Activated T-cell treated with anti-CD3 and anti-CD28 coated beads for 48 hours (primary cell): ENCODE data around the gene TMED1.

Experiments used
- DNase-seq: peaks from one replicate; pipeline ENCODE4 v3.0.0-alpha.2; 2020; ENCODE audit warnings: low read depth

Gene TMED1

GRCh38 chr19:10831987-10832938 is 3.7 kb downstream of the TMED1 start:
- no peak for DNase-seq

GRCh38 chr19:10830931-10831779 is 4.9 kb downstream of the TMED1 start:
- no peak for DNase-seq

GRCh38 chr19:10830370-10830769 is 5.6 kb downstream of the TMED1 start:
- no peak for DNase-seq

- DNase-seq = no peak
Measured at GRCh38 chr19:10829967-10830366, 6.0 kb downstream of the TMED1 start.

GRCh38 chr19:10828981-10829821 is 6.8 kb downstream of the TMED1 start:
- no peak for DNase-seq

- DNase-seq = no peak
Measured at GRCh38 chr19:10826846-10827245, 9.2 kb downstream of the TMED1 start.

- no peak for DNase-seq
Measured at GRCh38 chr19:10826231-10826630, 9.8 kb downstream of the TMED1 start.

GRCh38 chr19:10823690-10824089 is 12.3 kb downstream of the TMED1 start:
- DNase-seq = no peak

- DNase-seq = no peak
Measured at GRCh38 chr19:10820173-10820572, 15.8 kb downstream of the TMED1 start.

GRCh38 chr19:10819124-10820060 is 16.6 kb downstream of the TMED1 start:
- no peak for DNase-seq

- DNase-seq = no peak
Measured at GRCh38 chr19:10818301-10819123, 17.5 kb downstream of the TMED1 start.

GRCh38 chr19:10817291-10818038 is 18.5 kb downstream of the TMED1 start:
- DNase-seq = no peak

GRCh38 chr19:10816691-10817090 is 19.3 kb downstream of the TMED1 start:
- DNase-seq = no peak

- DNase-seq = no peak
Measured at GRCh38 chr19:10815969-10816644, 19.9 kb downstream of the TMED1 start.

- no peak for DNase-seq
Measured at GRCh38 chr19:10815007-10815536, 20.9 kb downstream of the TMED1 start.

- DNase-seq = peak; percentile 29
Measured at GRCh38 chr19:10812902-10813404, 23.1 kb downstream of the TMED1 start.

GRCh38 chr19:10812196-10812595 is 23.8 kb downstream of the TMED1 start:
- no peak for DNase-seq
